K562 (cell line): ENCODE results near the gene LRRC7. TPM values are rescaled to one million over a fixed set of nuclear protein-coding genes. Genes with fewer than 3 reads are reported as not detected.

Experiments
- ADNP ChIP-seq: fragments of 200-800 bp; sonication (Bioruptor generic); IDR thresholded peaks from 2 replicates; pipeline ENCODE4 v1.6.1; 2016; ENCODE audit warnings: missing genetic modification characterization, missing compliant biosample characterization
- CREBBP ChIP-seq: IDR thresholded peaks from one replicate; pipeline ENCODE4 v1.6.1; 2012; ENCODE audit warnings: low read depth, mild to moderate bottlenecking, control low read depth, inconsistent platforms, low read length
- GTF2A2 ChIP-seq: IDR thresholded peaks from 2 replicates; pipeline ENCODE4 v1.6.1; 2016; ENCODE audit warnings: mild to moderate bottlenecking, missing genetic modification characterization, missing compliant biosample characterization
- LARP7 ChIP-seq: fragments of 450-650 bp; IDR thresholded peaks from 2 replicates; pipeline ENCODE4 v1.6.1; 2016
- LCOR ChIP-seq: sonication (generic); formaldehyde crosslinking; IDR thresholded peaks from 2 replicates; pipeline ENCODE4 v1.8.0; 2022; ENCODE audit warnings: mild to moderate bottlenecking, missing genetic modification reagents
- MXI1 ChIP-seq: IDR thresholded peaks from 2 replicates; pipeline ENCODE4 v1.6.1; 2011; ENCODE audit warnings: low read depth, mild to moderate bottlenecking, improper control_type of control experiment, low read length
- polyA plus RNA-seq, 8 experiments: library from polyadenylated mRNA; depleted of rRNA in 4 of 8; stranded (reverse) in 5 of 8; unstranded in 3 of 8; fragments of >200 nt; fragmentation: Nextera tagmentation in 2 of 8; fragmentation: Illumina TruSeq in 1 of 8; extraction: Ambion mirVana in 2 of 8; extraction: Trizol in 1 of 8; gene quantifications; 2 replicates each; pipeline versions ENCODE4 v1.2.1 to v1.2.3, GENCODE V29; 2011 to 2014; ENCODE audit warnings: inconsistent platforms in 1 of 8, missing spikeins in 1 of 8
- total RNA-seq, 7 experiments: library from RNA; depleted of rRNA in 6 of 7; stranded (reverse); fragments of >200 nt in 6 of 7; fragmentation: Illumina TruSeq in 2 of 7; extraction: Trizol in 2 of 7; gene quantifications; 2 replicates each; pipeline versions ENCODE4 v1.2.1 to v1.2.3, GENCODE V29; 2011 to 2021; ENCODE audit warnings: low replicate concordance in 1 of 7
- TF ChIP-seq, protein P1 (sequence below), 2 experiments: fragments of 450-650 bp in 1 of 2; sonication (generic) in 1 of 2; formaldehyde crosslinking in 1 of 2; IDR thresholded peaks; 2 replicates each; pipeline versions ENCODE4 v1.7.1 to v1.9.0; 2016 to 2022; ENCODE audit warnings: inconsistent platforms in 1 of 2, mild to moderate bottlenecking in 1 of 2, missing genetic modification reagents in 1 of 2
- TF ChIP-seq, protein P2 (sequence below): fragments of 450-650 bp; formaldehyde crosslinking; conservative IDR thresholded peaks from 2 replicates; pipeline ENCODE4 v1.4.0; 2022; ENCODE audit warnings: mild to moderate bottlenecking, missing genetic modification characterization
- TF ChIP-seq, protein P3 (sequence below): sonication (generic); formaldehyde crosslinking; IDR thresholded peaks from 2 replicates; pipeline ENCODE4 v1.8.0; 2022; ENCODE audit warnings: missing genetic modification reagents, mild to moderate bottlenecking, borderline replicate concordance

Gene LRRC7
- total and polyA plus RNA-seq, 9 of the 15 experiments (the other 6 are each of a cell fraction or from before 2014, with no cell fraction given), result 0.09 to 0.94 (median 0.49) TPM

DNA sequence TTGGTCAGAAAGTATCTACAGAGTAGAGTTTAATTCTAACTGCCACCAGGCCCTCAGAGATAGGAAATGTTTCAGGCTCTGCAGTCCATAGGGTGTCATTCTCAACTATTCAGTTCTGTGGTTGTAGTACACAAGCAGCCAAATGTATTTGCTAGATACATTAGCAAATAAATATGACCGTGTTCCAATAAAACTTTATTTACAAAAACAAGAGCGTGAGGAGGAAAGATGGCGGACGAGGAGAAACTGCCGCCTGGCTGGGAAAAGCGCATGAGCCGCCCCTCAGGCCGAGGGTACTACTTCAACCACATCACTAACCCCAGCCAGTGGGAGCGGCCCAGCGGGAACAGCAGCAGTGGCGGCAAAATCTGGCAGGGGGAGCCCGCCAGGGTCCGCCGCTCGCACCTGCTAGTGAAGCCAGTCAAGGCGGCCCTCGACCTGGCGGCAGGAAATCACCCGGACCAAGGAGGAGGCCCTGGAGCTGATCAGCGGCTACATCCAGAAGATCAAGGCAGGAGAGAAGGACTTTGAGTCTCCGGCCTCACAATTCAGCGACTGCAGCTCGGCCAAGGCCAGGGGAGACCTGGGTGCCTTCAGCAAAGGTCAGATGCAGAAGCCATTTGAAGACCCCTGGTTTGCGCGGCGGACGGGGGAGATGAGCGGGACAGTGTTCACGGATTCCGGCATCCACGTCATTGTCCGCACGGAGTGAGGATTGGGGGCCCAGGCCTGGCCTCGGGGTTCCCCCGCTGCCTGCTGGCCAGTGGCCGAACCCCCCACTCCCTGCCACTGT is 351.6 kb downstream of the LRRC7 start (continued):
- TF ChIP-seq, protein P1, sequence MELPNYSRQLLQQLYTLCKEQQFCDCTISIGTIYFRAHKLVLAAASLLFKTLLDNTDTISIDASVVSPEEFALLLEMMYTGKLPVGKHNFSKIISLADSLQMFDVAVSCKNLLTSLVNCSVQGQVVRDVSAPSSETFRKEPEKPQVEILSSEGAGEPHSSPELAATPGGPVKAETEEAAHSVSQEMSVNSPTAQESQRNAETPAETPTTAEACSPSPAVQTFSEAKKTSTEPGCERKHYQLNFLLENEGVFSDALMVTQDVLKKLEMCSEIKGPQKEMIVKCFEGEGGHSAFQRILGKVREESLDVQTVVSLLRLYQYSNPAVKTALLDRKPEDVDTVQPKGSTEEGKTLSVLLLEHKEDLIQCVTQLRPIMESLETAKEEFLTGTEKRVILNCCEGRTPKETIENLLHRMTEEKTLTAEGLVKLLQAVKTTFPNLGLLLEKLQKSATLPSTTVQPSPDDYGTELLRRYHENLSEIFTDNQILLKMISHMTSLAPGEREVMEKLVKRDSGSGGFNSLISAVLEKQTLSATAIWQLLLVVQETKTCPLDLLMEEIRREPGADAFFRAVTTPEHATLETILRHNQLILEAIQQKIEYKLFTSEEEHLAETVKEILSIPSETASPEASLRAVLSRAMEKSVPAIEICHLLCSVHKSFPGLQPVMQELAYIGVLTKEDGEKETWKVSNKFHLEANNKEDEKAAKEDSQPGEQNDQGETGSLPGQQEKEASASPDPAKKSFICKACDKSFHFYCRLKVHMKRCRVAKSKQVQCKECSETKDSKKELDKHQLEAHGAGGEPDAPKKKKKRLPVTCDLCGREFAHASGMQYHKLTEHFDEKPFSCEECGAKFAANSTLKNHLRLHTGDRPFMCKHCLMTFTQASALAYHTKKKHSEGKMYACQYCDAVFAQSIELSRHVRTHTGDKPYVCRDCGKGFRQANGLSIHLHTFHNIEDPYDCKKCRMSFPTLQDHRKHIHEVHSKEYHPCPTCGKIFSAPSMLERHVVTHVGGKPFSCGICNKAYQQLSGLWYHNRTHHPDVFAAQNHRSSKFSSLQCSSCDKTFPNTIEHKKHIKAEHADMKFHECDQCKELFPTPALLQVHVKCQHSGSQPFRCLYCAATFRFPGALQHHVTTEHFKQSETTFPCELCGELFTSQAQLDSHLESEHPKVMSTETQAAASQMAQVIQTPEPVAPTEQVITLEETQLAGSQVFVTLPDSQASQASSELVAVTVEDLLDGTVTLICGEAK (IDR thresholded peaks at IDR 0.05), result peak; percentile 94
- TF ChIP-seq, protein P1 (CRISPR knock-in tag; IDR thresholded peaks at IDR 0.05), result peak; percentile 97
- TF ChIP-seq ADNP (tag) (no peak), LARP7 (no peak), GTF2A2 (tag) (no peak), LCOR (CRISPR knock-in tag) (0 out of 2 replicates have a peak, but pooled peaks have one; percentile 25), CREBBP (no peak), MXI1 (no peak)
- TF ChIP-seq, protein P2, sequence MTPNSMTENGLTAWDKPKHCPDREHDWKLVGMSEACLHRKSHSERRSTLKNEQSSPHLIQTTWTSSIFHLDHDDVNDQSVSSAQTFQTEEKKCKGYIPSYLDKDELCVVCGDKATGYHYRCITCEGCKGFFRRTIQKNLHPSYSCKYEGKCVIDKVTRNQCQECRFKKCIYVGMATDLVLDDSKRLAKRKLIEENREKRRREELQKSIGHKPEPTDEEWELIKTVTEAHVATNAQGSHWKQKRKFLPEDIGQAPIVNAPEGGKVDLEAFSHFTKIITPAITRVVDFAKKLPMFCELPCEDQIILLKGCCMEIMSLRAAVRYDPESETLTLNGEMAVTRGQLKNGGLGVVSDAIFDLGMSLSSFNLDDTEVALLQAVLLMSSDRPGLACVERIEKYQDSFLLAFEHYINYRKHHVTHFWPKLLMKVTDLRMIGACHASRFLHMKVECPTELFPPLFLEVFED (CRISPR knock-in tag), result no peak
- TF ChIP-seq, protein P3, sequence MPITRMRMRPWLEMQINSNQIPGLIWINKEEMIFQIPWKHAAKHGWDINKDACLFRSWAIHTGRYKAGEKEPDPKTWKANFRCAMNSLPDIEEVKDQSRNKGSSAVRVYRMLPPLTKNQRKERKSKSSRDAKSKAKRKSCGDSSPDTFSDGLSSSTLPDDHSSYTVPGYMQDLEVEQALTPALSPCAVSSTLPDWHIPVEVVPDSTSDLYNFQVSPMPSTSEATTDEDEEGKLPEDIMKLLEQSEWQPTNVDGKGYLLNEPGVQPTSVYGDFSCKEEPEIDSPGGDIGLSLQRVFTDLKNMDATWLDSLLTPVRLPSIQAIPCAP (CRISPR knock-in tag), result no peak
